SK-N-SH treated with all-trans-retinoic acid at 6 μM for 48 hours (cell line): ENCODE measurements around the gene NSMF.

ENCODE experiments used
- ATAC-seq: fragments of 200-7000 bp; cut with Tn5 transposase; 3 replicates; pipeline ENCODE4 v1.9.1; 2020; ENCODE audit warnings: mild to moderate bottlenecking, moderate library complexity
- ARNTL ChIP-seq: fragments of 450-650 bp; formaldehyde crosslinking; IDR thresholded peaks from 2 replicates; pipeline ENCODE4 v1.5.0; 2020; ENCODE audit warnings: low read depth, mild to moderate bottlenecking, moderate library complexity, borderline replicate concordance
- BACH2 ChIP-seq: fragments of 250-450 bp; sonication (Bioruptor Pico); IDR thresholded peaks from 2 replicates; pipeline ENCODE4 v1.9.0; 2021; ENCODE audit warnings: mild to moderate bottlenecking, borderline replicate concordance
- CREB5 ChIP-seq: fragments of 250-450 bp; sonication (Bioruptor Pico); IDR thresholded peaks from 2 replicates; pipeline ENCODE4 v1.5.1; 2020; ENCODE audit warnings: low read depth, mild to moderate bottlenecking, moderate library complexity
- CSDC2 ChIP-seq: fragments of 250-450 bp; sonication (Bioruptor Pico); IDR thresholded peaks from 2 replicates; pipeline ENCODE4 v1.5.0; 2020; ENCODE audit warnings: mild to moderate bottlenecking, moderate library complexity
- ESRRG ChIP-seq: fragments of 250-450 bp; sonication (Bioruptor Pico); IDR thresholded peaks from 2 replicates; pipeline ENCODE4 v1.6.1; 2021; ENCODE audit warnings: mild to moderate bottlenecking
- GLIS3 ChIP-seq: fragments of 250-450 bp; sonication (Bioruptor Pico); IDR thresholded peaks from 2 replicates; pipeline ENCODE4 v1.5.0; 2020; ENCODE audit warnings: mild to moderate bottlenecking, moderate library complexity
- ISL1 ChIP-seq: fragments of 250-450 bp; sonication (Bioruptor Pico); IDR thresholded peaks from 2 replicates; pipeline ENCODE4 v2.1.2; 2022; ENCODE audit warnings: mild to moderate bottlenecking, moderate library complexity
- OSR1 ChIP-seq: fragments of 250-450 bp; sonication (Bioruptor Pico); IDR thresholded peaks from 2 replicates; pipeline ENCODE4 v1.8.0; 2022; ENCODE audit warnings: moderate library complexity, mild to moderate bottlenecking, inconsistent platforms
- PATZ1 ChIP-seq: fragments of 250-450 bp; sonication (Bioruptor Pico); IDR thresholded peaks from 2 replicates; pipeline ENCODE4 v1.8.0; 2020; ENCODE audit warnings: mild to moderate bottlenecking, moderate library complexity, borderline replicate concordance
- POU6F1 ChIP-seq: fragments of 250-450 bp; sonication (Bioruptor Pico); IDR thresholded peaks from 2 replicates; pipeline ENCODE4 v1.8.0; 2021; ENCODE audit warnings: low read depth, mild to moderate bottlenecking, moderate library complexity, borderline replicate concordance
- PPARA ChIP-seq: fragments of 250-450 bp; sonication (Bioruptor Pico); IDR thresholded peaks from 2 replicates; pipeline ENCODE4 v1.5.0; 2020; ENCODE audit warnings: mild to moderate bottlenecking, borderline replicate concordance
- RARB ChIP-seq: fragments of 250-450 bp; sonication (Bioruptor Pico); IDR thresholded peaks from 2 replicates; pipeline ENCODE4 v1.8.0; 2021; ENCODE audit warnings: mild to moderate bottlenecking, moderate library complexity
- SNAI2 ChIP-seq: fragments of 250-450 bp; sonication (Bioruptor Pico); IDR thresholded peaks from 2 replicates; pipeline ENCODE4 v1.5.0; 2020; ENCODE audit warnings: mild to moderate bottlenecking, moderate library complexity
- TCF4 ChIP-seq: fragments of 250-450 bp; sonication (Bioruptor Pico); IDR thresholded peaks from 2 replicates; pipeline ENCODE4 v1.8.0; 2021; ENCODE audit warnings: mild to moderate bottlenecking, moderate library complexity, borderline replicate concordance
- TOX ChIP-seq: fragments of 250-450 bp; sonication (Bioruptor Pico); IDR thresholded peaks from 2 replicates; pipeline ENCODE4 v1.8.0; 2021; ENCODE audit warnings: mild to moderate bottlenecking, moderate library complexity, borderline replicate concordance
- TSHZ2 ChIP-seq: fragments of 250-450 bp; sonication (Bioruptor Pico); IDR thresholded peaks from 2 replicates; pipeline ENCODE4 v1.5.0; 2020; ENCODE audit warnings: mild to moderate bottlenecking, moderate library complexity
- ZC3H10 ChIP-seq: fragments of 250-450 bp; sonication (Bioruptor Pico); IDR thresholded peaks from 2 replicates; pipeline ENCODE4 v1.5.1; 2021; ENCODE audit warnings: mild to moderate bottlenecking, moderate library complexity
- ZFP3 ChIP-seq: fragments of 250-450 bp; sonication (Bioruptor Pico); IDR thresholded peaks from 2 replicates; pipeline ENCODE4 v1.5.0; 2020; ENCODE audit warnings: mild to moderate bottlenecking, moderate library complexity
- ZNF565 ChIP-seq: fragments of 450-650 bp; formaldehyde crosslinking; conservative IDR thresholded peaks from 2 replicates; pipeline ENCODE4 v1.5.0; 2020; ENCODE audit warnings: low read depth, mild to moderate bottlenecking, moderate library complexity
- ZNF70 ChIP-seq: fragments of 450-650 bp; formaldehyde crosslinking; IDR thresholded peaks from 2 replicates; pipeline ENCODE4 v1.5.0; 2020; ENCODE audit warnings: mild to moderate bottlenecking, moderate library complexity
- ZNF8 ChIP-seq: fragments of 450-650 bp; formaldehyde crosslinking; IDR thresholded peaks from 2 replicates; pipeline ENCODE4 v1.5.0; 2020; ENCODE audit warnings: mild to moderate bottlenecking, moderate library complexity

NSMF gene

GRCh38 chr9:137465720-137466388, 6.7 kb upstream of the NSMF start:
- no peak for TF ChIP-seq GLIS3
- TF ChIP-seq ZNF8 = no peak
- TF ChIP-seq CREB5 = no peak
- no peak for TF ChIP-seq CSDC2
- TF ChIP-seq TCF4 = no peak
- TF ChIP-seq ARNTL (CRISPR knock-in tag) = no peak
- no peak for TF ChIP-seq RARB (CRISPR knock-in tag)
- no peak for TF ChIP-seq ZNF565 (CRISPR knock-in tag)
- no peak for TF ChIP-seq PATZ1
- no peak for TF ChIP-seq SNAI2 (CRISPR knock-in tag)
- no peak for TF ChIP-seq TOX (CRISPR knock-in tag)
- TF ChIP-seq ISL1 = no peak
- no peak for TF ChIP-seq ZNF70 (CRISPR knock-in tag)
- no peak for TF ChIP-seq PPARA (CRISPR knock-in tag)
- no peak for TF ChIP-seq ESRRG (CRISPR knock-in tag)
- TF ChIP-seq ZC3H10 (CRISPR knock-in tag) = no peak
- no peak for TF ChIP-seq TSHZ2 (CRISPR knock-in tag)
- ATAC-seq = no peak

GRCh38 chr9:137465000-137465719, 6.0 kb upstream of the NSMF start:
- no peak for ATAC-seq
- TF ChIP-seq CREB5 (no peak), SNAI2 (CRISPR knock-in tag) (no peak), TOX (CRISPR knock-in tag) (no peak), GLIS3 (no peak), BACH2 (CRISPR knock-in tag) (no peak), CSDC2 (no peak), ESRRG (CRISPR knock-in tag) (no peak), POU6F1 (no peak), ZNF8 (no peak), RARB (CRISPR knock-in tag) (no peak), ISL1 (no peak), ZFP3 (CRISPR knock-in tag) (no peak), OSR1 (CRISPR knock-in tag) (no peak)
